GM18517 (cell line): ENCODE measurements around the gene ADGRL2.
"Not testable (repeated sequence)": the region's sequence is repeated elsewhere in the genome, so short reads cannot be mapped to it uniquely, and the experiment has no call there.

Experiments
- ATAC-seq: cut with Tn5 transposase; IDR thresholded peaks from one replicate; pipeline ENCODE4 v1.9.1; 2021; ENCODE audit warnings: mild to moderate bottlenecking, moderate library complexity; ENCODE audit not compliant: unreplicated experiment

Gene ADGRL2

GRCh38 chr1:81846630-81847029 is 45.9 kb downstream of the ADGRL2 start:
- no peak for ATAC-seq

GRCh38 chr1:81847063-81847462 is 46.3 kb downstream of the ADGRL2 start:
- ATAC-seq = no peak

GRCh38 chr1:81848880-81849682 is 48.3 kb downstream of the ADGRL2 start:
- ATAC-seq = no peak

- ATAC-seq = no peak
Observed at GRCh38 chr1:81850031-81850430, 49.3 kb downstream of the ADGRL2 start.

- ATAC-seq = no peak
Observed at GRCh38 chr1:81850495-81850894, 49.8 kb downstream of the ADGRL2 start.

- no peak for ATAC-seq
Observed at GRCh38 chr1:81851217-81851616, 50.5 kb downstream of the ADGRL2 start.

DNA sequence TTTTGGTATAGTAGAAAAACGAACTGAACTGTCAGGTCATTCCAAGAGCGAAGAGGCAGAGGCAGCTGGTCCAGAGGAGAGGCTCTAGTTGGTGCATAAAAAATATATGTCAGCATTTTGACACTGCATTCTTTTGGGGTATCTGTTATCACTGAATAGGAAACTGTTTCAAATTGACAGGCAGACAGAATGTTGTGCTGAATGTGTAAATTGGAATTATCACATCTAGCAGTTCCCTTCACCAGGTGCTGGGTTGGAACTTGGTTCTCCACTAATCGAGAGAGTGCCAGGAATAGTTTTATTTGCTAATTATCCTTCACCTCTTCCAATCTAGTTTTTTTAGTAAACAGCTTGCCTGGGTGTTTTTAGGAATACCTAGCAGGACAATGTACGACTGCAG is 52.2 kb downstream of the ADGRL2 start:
- no peak for ATAC-seq

GRCh38 chr1:81867235-81867634 is 66.5 kb downstream of the ADGRL2 start:
- no peak for ATAC-seq

DNA sequence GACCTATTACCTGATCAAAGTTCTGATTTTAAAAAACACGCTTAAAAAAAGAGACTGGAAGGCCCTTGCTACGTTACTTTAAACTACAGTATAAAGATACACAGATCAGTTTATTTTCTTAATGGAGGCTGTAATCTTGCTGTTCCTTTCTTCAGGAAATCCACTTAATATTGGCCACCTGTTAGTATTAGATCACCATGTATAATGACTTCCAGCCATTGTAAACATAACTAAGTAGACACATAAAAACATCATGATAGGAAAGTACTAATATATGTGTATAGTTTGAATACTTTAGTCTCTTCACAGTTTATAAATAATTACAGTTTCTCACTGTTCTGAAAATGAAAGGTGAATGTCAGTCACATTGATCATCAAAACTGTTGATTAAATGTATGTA is 68.6 kb downstream of the ADGRL2 start:
- ATAC-seq = no peak

DNA sequence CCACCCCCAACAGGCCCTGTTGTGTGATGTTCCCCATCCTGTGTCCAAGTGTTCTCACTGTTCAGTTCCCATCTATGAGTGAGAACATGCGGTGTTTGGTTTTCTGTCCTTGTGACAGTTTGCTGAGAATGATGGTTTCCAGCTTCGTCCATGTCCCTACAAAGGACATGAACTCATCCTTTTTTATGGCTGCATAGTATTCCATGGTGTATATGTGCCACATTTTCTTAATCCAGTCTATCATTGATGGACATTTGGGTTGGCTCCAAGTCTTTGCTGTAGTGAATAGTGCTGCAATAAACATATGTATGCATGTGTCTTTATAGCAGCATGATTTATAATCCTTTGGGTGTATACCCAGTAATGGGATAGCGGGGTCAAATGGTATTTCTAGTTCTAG is 70.4 kb downstream of the ADGRL2 start:
- not testable (repeated sequence) for ATAC-seq

DNA sequence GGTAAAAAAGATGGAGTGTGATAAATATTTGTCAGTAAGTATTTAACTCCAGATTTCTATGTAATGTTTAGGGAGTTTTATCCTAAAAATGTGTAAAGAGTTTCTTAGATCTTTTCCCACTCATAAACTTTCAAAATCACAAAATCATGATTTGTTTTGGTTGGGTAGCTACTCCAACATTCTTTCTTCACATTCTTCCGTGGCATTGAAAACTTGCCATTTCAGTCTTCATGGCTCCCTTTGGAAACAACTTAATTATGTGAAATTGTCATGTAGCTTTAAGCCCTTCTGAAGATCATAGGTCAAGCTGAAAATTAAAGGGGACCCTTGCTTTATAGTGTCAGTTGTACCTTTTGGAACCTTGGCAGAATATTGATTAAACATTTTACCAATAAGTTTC is 73.2 kb downstream of the ADGRL2 start:
- no peak for ATAC-seq

DNA sequence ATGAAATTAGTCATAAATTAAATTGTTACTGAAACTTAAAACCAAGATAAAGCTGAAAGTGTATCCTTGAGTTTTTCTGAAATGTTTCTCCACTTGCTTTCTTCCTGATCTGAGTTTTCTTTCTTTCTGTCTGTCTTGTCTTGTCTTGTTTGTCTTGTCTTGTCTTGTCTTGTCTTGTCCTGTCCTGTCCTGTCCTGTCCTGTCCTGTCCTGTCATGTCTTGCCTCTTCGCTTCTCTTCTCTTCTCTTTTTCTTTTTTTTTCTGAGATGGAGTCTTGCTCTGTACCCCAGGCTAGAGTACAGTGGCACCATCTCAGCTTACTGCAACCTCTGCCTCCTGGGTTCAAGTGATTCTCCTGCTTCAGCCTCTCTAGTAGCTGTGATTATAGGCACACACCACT is 73.7 kb downstream of the ADGRL2 start:
- no peak for ATAC-seq

- ATAC-seq = no peak
Observed at GRCh38 chr1:81874940-81875339, 74.2 kb downstream of the ADGRL2 start.

GRCh38 chr1:81876901-81877733 is 76.4 kb downstream of the ADGRL2 start:
- ATAC-seq = no peak

- ATAC-seq = no peak
Observed at GRCh38 chr1:81877940-81878339, 77.2 kb downstream of the ADGRL2 start.

DNA sequence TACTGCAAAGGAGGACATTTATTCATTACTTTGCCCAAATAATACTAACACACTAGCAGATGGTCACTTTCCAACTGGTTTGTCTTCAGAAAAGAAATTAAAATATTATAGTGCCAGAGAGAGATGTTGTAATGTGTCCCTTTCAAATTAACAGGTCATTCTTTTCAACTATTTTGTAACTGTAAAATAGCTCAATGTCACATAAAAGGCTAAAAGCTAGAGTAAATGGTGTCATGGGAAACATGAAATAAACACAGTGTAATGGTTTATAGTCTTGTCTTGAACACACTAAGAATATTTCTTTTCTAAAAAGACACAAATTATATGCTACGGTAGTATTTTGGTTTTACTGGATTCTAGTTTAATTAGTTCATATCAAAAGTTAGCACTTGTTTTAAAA is 77.8 kb downstream of the ADGRL2 start:
- no peak for ATAC-seq

DNA sequence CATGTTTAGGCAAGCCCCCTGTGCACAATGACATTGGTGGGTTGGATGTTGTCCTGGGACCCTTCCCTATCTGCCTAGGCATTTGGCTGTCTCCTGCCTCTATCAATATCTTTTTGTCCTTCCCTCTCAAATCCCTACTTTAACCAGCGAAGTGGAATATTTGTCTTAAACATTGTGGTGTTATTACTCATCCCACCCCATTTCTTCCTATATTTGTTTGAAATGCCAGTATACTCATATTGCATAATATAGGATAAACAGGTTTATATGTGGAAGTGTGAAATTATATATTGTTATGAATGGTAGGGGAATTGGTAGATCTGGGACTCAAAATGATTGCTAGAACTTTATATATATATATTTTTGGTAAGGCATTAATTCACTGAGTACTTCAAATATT is 80.0 kb downstream of the ADGRL2 start:
- ATAC-seq = no peak

GRCh38 chr1:81885291-81885690 is 84.6 kb downstream of the ADGRL2 start:
- no peak for ATAC-seq

- ATAC-seq = not testable (repeated sequence)
Observed at GRCh38 chr1:81886292-81886691, 85.6 kb downstream of the ADGRL2 start.

GRCh38 chr1:81887421-81888144 is 86.8 kb downstream of the ADGRL2 start:
- ATAC-seq = no peak

DNA sequence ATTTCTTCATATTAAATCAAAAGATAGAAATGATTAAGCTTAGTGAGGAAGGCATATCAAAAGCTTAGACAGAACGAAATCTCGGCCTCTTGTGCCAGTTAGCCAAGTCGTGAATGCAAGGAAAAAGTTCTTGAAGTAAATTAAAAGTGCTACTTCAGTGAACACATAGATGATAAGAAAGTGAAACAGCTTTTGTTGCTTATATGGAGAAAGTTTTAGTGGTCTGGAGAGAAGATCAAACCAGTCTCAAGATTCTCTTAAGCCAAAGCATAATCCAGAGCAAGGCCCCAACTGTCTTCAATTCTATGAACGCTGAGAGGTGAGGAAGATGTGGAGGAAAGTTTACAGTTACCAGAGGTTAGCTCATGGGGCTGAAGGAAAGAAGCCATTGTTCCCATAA is 88.4 kb downstream of the ADGRL2 start:
- ATAC-seq = no peak

- no peak for ATAC-seq
Observed at GRCh38 chr1:81894867-81895266, 94.1 kb downstream of the ADGRL2 start.
